DND-41 (cell line): Measurements from ENCODE around the gene RBPJ.

Experiments used
- EZH2 ChIP-seq: IDR thresholded peaks from 3 replicates; pipeline ENCODE4 v1.6.1; 2012; ENCODE audit warnings: borderline replicate concordance, low read depth, mild to moderate bottlenecking, moderate library complexity, low read length, inconsistent platforms; ENCODE audit not compliant: severe bottlenecking
- TF ChIP-seq, protein P1 (sequence below): IDR thresholded peaks from 2 replicates; pipeline ENCODE4 v1.5.1; 2012; ENCODE audit warnings: borderline replicate concordance, low read length, moderate library complexity, mild to moderate bottlenecking; ENCODE audit not compliant: poor library complexity, severe bottlenecking; ENCODE audit errors: extremely low read depth

DNA sequence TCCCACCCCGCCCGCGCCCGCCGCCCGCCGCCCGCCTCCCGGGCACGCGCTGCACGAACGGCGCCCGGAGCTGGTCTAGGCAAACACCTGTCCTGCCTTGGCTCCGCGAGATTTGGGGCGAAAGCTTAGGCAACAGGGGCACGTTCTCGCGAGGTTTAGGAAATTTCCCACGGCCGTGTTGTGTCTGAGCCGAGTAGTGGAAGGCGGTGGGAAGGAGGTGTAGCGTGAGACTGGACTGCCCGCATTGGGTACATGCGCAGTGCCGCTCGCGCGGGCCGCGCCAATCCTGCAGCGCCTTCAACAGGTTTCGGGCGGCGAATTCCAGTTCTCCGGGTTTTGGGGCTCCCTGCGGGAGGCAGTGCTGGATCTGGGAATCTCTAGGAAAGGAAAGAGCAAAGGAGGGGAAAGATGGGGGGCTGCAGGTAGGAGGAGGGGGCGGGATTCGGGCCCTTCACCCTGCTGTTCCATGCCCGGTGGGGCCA lies 1.3 kb upstream of the RBPJ start:
- TF ChIP-seq, protein P1, sequence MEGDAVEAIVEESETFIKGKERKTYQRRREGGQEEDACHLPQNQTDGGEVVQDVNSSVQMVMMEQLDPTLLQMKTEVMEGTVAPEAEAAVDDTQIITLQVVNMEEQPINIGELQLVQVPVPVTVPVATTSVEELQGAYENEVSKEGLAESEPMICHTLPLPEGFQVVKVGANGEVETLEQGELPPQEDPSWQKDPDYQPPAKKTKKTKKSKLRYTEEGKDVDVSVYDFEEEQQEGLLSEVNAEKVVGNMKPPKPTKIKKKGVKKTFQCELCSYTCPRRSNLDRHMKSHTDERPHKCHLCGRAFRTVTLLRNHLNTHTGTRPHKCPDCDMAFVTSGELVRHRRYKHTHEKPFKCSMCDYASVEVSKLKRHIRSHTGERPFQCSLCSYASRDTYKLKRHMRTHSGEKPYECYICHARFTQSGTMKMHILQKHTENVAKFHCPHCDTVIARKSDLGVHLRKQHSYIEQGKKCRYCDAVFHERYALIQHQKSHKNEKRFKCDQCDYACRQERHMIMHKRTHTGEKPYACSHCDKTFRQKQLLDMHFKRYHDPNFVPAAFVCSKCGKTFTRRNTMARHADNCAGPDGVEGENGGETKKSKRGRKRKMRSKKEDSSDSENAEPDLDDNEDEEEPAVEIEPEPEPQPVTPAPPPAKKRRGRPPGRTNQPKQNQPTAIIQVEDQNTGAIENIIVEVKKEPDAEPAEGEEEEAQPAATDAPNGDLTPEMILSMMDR, result no peak
- no peak for TF ChIP-seq EZH2
